HG02981 (cell line): Measurements from ENCODE around the gene DHX32.
"Not testable (repeated sequence)": the region's sequence is repeated elsewhere in the genome, so short reads cannot be mapped to it uniquely, and the experiment has no call there.

Source experiments
- ATAC-seq: cut with Tn5 transposase; IDR thresholded peaks from one replicate; pipeline ENCODE4 v1.9.1; 2021; ENCODE audit warnings: mild to moderate bottlenecking, moderate library complexity; ENCODE audit not compliant: unreplicated experiment

Gene DHX32, protein sequence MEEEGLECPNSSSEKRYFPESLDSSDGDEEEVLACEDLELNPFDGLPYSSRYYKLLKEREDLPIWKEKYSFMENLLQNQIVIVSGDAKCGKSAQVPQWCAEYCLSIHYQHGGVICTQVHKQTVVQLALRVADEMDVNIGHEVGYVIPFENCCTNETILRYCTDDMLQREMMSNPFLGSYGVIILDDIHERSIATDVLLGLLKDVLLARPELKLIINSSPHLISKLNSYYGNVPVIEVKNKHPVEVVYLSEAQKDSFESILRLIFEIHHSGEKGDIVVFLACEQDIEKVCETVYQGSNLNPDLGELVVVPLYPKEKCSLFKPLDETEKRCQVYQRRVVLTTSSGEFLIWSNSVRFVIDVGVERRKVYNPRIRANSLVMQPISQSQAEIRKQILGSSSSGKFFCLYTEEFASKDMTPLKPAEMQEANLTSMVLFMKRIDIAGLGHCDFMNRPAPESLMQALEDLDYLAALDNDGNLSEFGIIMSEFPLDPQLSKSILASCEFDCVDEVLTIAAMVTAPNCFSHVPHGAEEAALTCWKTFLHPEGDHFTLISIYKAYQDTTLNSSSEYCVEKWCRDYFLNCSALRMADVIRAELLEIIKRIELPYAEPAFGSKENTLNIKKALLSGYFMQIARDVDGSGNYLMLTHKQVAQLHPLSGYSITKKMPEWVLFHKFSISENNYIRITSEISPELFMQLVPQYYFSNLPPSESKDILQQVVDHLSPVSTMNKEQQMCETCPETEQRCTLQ

DNA sequence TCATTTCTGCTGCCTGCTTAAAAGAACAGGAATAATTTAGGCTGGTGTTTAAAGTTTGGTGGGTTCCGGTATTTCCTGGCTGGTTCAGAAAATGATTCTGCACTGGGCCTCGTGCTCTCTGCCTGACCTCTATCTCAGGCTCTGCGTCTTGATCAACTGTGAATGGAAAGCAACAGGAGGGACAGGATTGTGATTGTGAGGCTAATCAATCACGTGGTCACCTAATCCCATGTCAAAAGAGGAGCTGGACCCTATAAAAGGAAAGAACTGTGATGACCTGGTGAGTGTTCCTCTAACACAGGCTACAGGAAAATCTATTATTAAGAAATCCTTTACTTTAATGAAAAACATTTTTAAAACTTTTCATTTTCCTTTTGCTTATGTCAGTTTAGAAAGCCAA lies at the start of gene DHX32:
TSS of gene DHX32 (minus strand) at position 101 of the 400 bp plus-strand sequence. CDS start 468 bp downstream, outside the sequence.
- no peak for ATAC-seq

DNA sequence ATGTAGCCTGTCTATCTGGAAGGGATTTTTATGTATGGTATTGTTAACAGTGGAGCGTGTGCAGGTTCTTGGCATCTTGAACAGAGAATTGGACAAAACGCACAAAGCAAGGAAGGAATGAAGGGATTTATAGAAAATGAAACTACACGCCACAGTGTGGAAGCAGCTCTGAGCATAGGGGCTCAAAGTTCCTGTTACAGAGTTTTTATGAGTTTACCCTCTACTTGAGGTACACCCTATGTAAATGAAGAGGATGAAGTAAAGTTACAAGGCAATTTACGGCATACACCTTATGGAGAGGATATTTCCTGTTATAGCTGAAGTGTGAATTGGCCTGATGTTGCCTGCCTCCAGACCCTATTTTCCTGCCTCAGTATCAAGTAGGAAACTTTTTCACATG lies 48.5 kb upstream of the DHX32 start:
- ATAC-seq, result no peak

DNA sequence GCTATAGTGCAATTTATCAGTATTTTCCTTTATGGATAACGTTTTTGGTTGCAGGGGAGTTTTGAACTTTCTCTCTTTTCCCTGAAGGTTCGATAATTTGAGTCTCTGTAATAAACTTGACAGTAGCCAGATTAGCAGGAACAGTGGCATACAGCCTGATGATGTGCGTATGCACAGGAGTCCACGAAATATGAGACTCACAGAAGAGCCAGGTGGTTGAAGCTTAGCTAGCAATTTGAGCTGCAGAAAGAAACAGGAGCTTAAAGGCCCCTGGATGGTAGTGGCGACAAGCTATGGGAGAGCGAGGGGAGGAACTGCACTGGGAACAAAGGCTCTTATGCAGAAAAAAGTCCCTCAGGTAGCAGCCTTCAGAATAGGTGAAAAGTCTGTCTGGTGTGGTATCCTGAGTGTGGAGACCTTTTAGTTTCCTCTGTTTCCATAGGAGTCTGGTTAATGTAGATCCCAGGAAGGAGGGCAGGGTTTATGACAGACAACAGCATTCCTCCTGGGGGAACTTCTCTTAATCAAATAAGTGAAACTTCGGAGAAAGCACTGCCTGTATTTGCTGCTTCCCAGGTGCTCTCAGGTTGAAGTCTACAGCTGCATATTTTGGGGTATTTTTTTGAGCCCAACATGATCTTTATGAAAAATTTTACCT lies 48.0 kb upstream of the DHX32 start:
- ATAC-seq, result no peak

DNA sequence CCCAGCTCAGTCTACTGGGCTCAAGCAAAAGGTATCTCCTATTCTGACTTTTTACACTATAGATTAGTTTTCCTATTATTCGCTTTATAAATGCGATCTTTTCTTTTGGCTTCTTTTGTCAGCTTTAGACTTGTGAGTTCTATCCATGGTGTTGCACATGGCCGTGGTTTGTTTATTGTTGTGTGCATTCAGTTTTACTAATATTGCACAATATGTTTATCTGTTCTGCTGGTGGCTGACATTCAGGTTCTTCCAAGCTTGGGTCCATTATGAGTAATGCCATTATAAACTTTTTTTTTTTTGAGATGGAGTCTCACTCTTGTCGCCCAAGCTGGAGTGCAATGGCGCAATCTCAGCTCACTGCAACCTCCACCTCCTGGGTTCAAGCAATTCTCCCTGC lies 46.2 kb upstream of the DHX32 start:
- not testable (repeated sequence) for ATAC-seq

DNA sequence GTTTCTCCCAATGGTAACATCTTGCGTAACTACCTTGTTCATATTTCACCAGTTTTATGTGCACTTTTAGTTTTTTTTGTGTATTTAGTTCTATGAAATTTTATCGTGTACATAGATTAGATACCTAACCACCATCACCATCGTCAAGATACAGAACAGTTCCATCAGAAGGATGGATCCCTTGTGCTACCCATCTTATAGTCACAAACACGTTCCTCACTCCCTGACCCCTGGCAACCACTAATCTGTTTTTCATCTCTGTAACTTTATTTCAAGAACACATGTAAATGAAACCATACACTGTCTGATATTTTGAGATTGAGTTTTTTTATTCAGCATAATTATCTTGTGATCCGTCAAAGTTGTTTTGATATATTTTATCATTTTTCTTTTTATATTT lies 45.2 kb upstream of the DHX32 start:
- no peak for ATAC-seq

DNA sequence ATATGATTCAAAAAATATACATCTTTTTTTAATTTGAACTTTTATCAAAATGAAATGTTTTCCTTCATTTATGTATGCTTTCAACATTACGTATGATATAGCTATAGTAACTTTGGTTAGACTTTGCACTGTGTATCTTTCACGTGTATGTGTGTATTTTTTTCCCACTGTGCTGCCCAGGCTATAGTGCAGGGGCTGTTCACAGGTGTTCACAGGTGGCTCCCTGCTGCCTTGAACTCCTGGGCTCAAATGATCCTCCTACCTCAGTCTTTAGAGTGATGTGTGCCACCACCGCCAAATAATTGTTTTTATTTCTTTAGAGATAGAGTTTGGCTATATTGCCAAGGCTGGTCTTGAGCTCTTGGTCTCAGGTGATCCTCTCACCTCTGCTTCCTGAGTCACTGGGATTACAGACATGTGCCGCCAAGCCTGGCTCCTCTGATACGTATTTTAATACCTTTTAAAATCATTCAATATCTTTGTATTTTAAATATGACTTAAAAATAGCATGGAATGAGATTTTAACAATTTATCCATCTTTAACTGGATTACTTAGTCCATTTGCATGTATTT lies 44.3 kb upstream of the DHX32 start:
- ATAC-seq, result no peak

DNA sequence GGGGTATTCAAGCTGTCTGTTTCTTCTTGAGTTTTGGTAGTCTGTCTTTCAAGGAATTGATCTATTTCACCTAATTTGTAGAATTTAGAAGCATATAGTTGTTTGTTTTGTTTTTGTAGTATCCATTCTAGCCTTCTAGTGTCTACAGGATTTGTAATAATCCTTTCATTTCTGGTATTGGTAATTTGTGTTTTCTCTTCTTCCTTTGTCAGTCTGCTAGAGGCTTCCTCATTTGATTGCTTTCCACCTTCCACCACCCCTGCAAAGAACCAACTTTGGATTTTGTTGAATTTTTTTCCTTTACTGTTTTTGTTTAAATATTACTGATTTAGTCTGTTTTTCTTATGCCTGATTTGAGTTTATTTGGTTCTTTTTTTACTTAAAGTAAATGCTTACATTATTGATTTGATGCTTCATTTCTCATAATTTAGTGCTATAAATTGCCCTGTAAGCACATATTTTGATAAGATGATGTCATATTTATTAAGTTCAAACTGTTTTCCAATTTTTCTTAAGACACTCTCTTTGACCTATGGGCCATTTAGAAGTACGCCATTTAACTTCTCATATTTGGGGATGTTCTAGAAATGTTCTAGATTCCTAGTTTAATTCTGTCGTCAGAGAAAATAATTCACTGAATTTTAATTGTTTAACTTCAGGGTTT lies 40.7 kb upstream of the DHX32 start:
- not testable (repeated sequence) for ATAC-seq

DNA sequence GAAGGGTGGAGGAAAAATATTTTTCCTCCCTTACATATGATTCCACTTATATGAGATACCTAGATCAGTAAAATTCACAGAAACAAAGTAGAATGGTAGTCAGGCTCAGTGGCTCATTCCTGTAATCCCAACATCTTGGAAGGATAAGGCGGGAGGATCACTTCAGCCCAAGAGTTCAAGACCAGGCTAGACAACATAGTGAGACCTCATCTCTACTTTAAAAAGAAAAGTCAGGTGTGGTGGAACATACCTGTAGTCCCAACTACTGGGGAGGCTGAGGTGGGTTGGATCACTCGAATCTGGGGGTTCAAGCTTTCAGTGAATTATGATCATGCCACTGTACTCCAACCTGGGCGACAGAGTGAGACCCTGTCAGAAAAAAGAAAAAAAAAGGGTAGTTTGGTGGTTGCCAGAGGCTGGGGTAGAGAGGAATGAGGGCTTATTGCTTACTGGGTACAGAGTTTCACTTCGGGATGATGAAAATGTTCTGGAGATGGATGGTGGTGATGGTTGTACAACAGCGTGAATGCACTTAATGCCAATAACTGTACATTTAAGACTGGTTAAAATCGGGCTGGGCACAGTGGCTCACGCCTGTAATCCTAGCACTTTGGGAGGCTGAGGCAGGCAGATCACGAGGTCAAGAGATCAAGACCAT lies 36.7 kb upstream of the DHX32 start:
- ATAC-seq, result not testable (repeated sequence)

DNA sequence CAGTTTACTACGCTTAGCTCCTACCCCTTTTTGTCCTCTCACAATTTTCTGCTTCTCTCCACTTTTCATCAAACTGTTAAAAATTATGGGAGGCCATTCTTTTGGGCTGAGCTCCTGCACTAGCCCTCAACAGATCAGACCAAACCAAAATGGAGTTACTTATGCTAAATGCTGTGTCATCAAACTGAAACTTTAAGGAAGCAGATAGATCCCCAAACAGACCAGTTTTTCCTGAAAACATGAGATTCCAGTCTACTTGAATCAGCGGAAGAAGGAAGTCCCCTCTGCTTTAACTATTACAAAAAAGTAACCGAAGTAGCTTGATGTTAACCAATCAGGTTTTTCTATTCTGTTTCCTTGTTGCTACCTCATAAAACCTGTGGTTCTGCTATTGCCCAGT lies 35.9 kb upstream of the DHX32 start:
- no peak for ATAC-seq

DNA sequence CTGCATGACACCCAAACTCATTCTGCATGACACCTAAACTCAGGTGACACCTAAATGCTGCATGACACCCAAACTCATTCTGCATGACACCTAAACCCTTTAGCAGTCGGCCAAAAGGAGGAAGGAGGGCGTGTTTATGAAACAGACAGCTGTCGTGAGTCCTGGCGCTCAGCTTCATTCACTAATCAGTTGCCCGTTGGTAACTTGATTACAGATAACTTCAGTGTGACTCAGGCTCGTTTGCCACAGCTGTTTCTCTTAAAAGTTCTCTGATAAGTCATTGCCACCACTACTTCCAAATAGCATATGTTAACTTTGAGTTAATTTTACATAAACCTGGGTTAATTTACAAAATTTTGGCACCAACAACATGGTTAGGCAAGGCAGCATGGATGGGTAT lies 32.2 kb upstream of the DHX32 start:
- not testable (repeated sequence) for ATAC-seq

DNA sequence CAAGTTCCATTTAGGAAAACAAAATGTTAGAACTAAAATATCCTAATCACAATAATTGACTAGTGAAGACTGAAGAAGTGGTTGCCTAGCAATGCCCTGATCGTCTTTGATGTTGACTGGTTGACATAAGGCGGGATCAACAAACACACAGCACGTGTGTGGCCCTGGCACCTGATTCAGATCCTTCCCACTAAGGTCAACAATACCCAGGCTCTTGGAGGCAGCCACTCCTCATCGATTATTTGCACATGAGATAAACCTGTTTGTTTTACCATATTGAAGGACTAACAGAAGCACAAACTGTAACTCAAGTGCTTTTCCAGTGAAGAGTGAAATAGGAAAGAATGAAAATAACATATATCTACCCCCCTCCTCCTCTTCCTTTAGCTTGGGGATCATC lies 30.9 kb upstream of the DHX32 start:
- ATAC-seq, result no peak

DNA sequence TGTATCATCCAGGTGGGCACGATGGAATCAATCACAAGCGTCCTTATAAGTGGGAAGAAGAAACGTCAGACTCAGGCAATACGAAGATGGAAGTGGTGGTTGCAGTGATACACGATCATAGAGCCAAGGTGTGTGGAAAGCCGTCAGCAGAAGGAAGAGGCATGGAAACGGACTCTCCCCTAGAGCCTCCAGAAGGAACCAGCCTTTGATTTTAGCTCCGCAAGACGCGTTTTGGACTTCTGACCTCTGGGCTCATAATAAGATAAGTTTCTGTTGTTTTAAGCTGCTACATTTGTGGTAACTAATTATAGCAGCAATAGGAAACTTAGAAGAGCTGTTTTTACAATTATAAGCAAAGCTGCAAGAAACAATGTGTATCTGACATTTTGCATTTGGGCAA lies 30.1 kb upstream of the DHX32 start:
- no peak for ATAC-seq

DNA sequence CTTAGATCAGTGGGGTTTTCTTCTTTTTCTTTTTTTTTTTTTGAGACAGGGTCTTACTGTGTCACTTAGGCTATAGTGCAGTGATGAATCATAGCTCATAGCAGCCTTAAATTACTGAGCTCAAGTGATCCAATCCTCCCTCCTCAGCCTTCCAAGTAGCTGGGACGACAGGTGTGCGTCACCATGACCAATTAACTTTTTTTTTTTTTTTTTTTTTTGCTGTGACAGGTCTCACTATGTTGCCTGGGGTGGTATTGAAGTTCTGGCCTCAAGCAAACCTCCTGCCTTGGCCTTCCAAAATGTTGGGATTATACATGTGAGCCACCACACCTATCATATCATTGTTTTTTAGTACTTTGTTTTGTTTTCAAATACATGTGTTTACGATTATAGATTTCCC lies 28.4 kb upstream of the DHX32 start:
- ATAC-seq, result not testable (repeated sequence)

DNA sequence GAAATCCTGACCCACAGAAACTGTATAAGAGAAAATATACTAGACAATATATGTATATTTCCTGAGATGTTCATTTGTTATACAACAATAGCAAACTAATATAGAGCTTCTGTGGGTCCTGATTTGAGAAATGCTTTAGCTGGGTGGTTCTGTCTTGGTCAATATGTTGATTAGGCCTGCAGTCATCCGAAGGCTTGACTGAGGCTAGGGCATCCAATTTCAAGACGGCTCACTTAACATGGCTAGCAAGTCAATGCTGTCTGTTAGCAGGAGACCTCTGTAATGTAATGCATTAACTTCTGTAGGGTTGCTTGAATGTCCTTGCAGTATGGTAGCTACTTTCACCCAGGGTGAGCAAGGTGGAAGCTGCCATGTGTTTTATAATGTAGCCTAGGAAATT lies 27.7 kb upstream of the DHX32 start:
- not testable (repeated sequence) for ATAC-seq

DNA sequence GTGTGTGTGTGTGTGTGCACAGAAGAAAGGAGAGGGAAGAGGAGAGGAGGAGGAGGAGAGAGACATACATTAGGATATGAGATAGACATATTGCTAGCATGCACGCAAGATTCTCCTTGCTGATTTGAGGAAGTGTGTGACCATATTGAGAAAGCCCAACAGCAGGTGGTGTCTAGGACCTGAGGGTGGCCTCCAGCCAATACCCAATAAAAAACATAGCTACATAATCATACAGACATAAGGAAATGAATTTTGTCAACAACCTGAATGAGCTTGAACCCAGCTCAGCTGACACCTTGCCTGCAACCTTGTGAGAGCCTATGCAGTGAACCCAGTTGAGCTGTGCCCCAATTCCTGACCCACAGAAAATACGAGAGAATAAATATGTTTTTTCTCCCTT lies 26.5 kb upstream of the DHX32 start:
- not testable (repeated sequence) for ATAC-seq

DNA sequence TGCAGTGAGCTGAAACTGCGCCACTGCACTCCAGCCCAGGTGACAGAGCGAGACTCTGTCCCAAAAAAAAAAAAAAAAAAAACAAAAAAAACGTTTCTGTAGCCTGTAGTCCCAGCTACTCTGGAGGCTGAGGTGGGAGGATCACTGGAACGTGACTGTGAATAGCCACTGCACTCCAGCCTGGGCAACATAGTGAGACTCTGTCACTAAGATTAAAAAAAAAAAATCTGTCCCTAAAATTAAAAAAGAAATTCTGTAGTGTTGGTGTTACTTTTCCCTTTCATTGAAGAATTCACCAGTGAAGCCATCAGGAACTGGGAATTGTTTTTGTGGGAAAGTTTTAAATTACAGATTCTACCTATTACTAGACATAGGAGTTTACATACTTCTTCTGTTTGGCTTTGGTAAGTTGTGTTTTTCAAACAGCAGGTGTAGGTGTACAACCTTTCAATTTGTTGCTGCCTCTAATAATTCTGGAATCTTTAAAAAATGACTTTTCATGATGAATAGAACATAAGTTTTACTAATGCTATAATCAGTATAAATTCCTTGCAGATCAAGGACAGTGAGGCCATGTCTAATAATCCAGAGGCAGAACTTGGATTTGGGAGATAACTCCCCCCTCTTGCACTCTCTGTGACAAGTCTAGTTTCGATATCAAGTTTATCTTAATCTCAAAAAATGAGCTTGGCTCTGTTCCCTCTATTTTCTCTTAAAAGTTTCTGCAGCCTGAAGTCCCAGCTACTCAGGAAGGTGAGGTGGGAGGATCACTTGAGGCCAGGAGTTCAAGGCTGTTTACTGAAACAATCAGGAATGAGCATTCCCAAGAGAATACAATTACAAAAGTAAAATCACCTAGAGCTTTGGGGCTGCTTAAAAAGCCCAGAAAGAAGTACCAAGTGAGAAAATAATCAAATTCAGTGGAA lies 24.2 kb upstream of the DHX32 start:
- ATAC-seq, result not testable (repeated sequence)

DNA sequence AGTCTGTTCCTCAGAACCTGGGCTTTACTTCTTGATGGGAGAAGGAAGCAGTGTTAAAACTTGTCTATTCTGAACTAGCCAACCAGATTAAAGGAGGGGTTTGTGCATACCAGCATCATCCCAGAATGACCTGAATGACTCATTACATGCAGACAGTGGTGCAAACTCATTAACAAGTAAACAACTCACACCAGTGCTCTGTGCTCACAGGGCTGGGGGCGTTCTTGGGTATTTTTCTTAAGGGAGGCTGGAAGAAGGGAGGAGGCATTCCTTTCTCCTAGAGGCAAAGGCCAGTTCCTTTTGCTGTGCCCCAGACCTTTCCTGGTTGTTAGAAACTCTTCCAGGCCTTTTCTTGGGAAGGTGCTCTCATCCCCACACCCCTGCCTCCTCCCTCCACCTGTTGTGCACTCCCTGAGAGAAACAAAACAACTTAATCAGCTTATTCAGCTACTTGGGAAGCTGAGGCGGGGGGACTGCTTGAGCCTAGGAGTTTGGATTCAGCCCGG lies 22.1 kb upstream of the DHX32 start:
- not testable (repeated sequence) for ATAC-seq

DNA sequence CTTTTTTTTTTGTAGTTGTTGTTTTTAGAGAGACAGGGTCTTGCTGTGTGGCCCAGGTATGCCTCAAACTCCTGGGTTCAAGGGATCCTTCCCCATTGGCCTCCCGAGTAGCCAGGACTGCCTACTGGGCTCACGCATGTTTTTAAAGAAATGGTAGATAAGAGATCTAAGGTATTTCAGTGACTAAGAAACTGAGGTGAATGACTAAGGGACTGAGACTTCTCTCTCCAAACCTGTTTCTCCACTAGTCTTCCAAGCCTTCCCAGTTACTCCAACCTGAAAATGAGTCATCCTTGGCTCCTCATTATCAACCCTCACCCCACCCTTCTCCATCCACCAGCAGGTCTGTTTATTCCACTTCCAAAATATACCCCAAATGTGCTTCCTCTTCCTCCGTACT lies 19.9 kb upstream of the DHX32 start:
- not testable (repeated sequence) for ATAC-seq

DNA sequence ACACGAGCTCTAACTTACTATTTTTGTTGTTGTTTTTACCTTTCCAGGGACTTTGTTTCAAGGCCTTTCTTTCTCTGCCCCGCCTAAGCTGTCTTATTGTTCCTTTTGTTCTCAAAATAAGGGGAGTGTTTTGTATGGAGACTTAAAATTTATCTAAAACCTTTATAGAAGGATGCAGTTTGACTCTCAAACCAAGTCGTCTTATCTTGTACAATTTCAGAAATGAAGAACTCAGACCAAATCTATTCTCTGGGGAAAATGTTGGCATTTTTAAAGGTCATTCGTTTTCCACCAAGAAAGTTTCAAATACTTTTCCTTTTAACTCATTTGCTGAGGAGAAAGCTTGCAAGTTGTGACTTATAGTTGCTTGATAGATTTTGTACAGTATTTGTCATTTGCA lies 16.2 kb upstream of the DHX32 start:
- ATAC-seq, result not testable (repeated sequence)
